8988T (cell line): ENCODE results near the gene MYO7A.

Experiments
- DNase-seq: peaks from one replicate; pipeline ENCODE4 v3.0.0; 2011

The MYO7A gene

DNA sequence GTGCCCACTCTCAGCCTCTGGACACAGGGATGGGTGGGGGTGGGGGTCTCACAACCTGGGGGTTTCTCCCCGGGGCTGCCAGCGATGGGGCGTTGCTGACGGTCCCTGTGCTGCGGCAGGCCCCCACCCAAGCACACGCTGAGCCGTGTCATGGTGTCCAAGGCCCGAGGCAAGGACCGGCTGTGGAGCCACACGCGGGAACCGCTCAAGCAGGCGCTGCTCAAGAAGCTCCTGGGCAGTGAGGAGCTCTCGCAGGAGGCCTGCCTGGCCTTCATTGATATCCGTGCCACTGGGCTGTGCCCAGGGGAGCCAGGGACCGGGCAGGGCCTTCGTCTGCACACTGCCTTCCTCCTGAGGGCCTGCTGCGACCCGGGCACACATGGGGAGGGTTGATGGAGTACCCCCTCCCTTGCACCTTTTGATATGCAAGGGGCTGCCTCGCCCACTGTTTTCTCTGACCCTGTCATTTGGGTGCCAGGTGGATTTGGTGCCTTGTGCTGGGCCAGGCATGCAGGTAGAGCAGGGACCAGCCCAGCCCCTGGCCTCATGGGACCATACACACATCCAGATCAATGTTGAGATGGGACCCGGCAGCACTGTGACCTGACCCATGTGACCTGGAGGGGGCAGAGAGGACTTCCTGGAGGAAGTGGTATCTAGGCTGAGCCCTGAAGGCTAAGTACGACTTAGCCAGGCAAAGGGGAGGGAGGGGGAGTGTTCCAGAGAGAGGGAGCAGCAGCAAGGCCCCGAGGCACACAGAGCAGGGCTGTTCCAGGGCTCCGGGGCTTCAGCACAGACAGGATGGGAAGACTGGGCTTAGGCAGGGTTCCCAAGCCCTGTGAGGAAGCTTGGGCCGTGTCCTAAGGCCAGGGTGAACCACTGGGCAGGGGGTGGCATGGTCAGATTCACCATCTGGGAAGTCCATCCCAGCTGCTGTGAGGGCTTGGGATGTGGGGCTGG is 75.2 kb downstream of the MYO7A start:
- DNase-seq, result no peak

DNA sequence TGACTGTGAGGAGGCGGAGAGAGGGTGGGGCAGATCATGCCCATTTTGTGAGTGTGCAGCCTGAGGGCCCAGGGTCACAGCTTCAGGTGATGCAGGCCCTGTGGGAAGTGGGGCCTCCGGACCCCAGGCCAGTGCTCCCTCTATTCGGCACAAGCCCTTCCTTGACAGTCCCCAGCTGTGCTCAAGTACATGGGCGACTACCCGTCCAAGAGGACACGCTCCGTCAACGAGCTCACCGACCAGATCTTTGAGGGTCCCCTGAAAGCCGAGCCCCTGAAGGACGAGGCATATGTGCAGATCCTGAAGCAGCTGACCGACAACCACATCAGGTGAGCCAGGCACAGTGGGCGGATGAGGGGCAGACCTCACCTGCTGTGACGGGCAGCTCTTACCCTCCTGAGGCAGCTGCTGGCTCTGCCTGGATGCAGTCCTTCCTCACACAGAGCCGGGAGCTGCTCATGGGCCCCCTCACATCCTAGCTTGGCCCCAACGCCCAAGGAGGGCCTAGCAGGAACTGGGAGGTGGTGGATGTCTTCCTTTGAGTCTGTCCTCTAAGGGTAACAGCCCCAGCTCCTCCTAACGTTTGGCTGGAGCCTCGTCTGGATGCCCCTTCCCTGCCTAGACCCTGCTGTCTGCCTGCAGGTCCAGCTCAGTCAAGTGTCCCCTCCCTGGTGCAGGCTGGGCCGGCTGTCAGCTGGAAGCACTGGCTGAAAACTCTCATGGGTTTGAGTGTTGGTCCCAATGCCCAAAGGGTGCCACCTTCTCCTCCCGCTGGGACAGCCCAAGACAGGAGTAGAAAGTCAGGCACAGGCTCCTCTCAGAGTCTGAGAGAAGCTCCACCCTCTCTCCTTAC is 76.1 kb downstream of the MYO7A start:
- no peak for DNase-seq

DNA sequence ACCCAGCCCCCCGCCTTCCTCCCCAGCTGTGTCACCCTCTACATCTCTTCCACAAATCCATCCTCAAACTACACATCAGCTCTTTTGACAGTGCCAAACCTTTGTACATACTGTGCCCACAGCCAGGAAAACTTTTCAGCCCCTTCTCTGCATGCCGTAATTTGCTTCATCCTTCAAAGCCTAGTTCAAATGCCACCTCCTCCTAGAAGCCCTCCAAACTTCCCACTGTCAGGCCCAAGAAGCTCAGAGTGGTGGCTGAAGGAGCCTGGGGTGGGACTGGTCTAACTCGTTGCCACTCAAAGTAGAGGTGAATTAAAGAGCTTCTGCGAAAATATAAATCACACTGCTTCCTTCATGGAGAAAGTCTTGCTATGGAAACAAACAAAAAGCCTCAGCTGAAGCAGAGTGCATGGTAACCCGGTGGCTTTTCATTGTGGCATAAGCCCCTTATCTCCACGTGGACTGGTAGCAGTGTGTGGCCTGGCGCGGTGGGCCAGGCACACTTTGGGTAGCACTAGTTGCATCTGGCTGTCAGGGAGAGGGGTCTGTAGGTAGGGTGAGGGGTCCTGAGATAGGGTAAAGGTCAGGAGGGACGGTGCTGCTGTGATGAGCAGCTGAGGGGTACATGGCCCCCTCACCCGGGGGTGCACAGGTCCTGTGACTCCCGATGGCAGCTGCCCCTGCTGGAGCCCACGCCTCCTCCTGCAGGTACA is 76.9 kb downstream of the MYO7A start:
- DNase-seq, result peak; percentile 10

DNA sequence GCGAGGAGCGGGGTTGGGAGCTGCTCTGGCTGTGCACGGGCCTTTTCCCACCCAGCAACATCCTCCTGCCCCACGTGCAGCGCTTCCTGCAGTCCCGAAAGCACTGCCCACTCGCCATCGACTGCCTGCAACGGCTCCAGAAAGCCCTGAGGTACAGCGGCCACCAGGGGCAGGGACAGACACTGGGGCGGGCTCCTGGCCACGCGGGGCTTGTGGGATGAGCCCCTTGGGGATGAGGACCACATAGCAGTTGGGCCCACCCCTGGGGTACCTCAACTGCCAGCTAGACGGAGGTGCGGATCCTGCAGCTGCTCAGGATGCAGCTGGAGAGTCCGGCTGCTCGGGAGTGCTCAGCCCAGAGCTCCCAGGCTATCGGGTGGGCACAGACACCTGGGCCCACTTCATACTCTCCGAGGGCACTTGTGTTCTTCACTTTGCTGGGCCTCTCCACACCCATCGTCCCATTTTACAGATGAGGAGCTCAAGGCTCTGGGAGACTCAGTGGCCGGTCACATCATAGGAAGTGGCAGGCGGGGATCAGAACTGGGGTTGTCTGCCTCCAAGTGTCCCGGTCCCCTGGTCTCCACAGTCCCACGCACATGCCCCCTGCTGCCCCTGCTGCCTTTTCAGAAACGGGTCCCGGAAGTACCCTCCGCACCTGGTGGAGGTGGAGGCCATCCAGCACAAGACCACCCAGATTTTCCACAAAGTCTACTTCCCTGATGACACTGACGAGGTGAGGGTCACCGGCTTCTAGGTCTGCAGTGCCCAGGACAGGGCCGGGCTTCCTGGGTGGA is 77.6 kb downstream of the MYO7A start:
- peak; percentile 16 for DNase-seq

DNA sequence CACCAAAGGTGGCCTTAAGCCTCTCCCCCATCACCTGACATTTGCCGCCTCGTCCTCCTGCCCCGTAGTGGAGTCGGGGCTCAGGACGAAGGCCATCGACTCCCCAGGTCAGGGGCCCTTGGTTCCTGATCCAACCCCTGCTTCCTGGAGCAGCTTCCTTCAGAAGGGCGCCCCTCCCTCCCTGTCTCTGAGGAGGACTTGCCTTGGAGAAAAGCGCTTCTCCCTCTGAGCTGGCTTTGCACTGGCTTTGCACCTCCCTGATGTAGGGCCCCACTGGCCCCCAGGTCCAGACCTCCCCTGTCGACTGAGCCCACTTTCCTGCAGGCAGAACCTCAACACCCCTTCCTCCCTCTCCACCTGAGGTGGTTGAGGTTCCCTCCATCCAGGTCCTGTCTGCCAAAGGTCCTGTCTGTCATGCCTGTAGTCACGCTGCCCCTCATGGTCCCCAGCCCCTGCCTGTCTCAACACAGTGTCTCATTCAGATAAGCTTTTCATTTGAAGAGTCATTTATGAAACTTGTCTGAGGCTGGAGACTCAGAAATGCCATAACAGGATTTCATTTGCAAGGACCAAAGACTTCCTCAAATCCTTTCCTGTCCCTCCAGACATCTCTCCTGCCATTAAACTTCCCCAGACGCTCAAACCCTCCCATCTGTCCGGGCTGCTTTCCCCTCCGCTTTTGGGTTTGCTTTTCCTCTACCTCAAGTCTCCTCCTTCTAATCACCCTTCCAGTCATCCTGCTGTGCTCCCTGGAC is 78.4 kb downstream of the MYO7A start:
- DNase-seq, result no peak

DNA sequence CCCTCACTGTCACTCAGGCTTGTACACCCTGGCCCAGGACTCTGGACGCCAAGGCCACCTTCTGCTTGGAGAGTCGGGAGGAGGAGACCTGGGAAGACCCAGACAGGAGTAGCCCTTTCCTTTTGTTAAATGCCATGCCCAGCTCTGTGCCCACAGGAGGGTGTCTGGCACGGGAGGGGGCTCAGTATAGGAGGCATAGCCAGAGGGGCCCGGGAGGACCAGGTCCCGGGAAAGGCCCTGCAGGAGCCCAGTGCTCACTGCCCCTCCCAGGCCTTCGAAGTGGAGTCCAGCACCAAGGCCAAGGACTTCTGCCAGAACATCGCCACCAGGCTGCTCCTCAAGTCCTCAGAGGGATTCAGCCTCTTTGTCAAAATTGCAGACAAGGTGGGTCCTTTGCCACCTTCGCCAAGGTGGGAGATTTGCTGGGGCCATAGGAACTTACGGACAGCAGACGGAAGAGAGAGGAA is 79.0 kb downstream of the MYO7A start:
- DNase-seq, result peak; percentile 12

DNA sequence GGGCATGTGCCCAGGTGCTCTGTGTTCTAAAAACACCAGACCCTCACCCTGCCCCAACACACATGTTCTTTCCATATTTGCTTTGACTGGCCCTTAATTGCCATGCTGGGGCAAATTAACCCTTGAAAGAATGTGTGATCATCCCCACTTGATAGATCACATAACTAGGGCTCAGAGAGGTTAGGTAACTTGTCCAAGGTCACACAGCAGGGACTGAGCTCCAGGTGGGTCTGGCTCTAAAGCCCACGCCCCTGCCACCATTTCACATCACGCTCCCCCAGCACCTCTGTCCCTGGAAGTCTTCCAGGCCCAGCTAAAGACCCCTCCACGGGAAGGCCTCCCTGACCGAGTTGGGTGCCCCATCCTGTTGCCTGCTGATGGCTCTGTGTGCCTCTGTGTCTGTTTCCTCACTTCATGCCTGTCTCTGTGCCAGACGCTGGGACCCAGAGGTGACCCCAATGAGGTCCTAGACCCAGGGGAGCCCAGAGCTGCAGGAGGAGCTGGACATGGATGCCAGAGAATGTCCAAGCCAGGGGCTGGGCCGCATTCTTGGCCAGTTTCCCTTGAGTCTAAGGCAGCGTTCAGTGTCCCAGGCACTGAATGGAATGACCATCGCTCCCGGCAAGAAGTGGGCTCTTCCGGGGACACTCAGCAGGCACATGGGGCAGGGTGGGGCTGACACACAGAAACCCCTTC is 79.7 kb downstream of the MYO7A start:
- DNase-seq, result peak; percentile 14

DNA sequence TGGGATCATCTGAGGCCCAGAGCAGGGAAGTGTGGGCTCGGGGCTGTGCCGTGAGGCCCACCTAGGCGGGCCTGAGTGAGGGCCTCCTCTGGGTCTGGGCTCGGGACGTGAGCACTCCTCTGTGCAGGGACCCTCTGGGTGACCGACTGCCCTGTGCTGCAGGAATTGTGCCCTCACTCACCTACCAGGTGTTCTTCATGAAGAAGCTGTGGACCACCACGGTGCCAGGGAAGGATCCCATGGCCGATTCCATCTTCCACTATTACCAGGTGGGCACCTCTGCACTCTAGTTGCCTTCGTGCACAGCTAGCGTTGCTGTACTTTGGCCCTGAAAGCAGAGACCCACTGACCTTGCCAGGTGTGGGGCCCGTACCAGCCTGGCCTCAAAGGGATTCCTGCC is 80.5 kb downstream of the MYO7A start:
- no peak for DNase-seq

DNA sequence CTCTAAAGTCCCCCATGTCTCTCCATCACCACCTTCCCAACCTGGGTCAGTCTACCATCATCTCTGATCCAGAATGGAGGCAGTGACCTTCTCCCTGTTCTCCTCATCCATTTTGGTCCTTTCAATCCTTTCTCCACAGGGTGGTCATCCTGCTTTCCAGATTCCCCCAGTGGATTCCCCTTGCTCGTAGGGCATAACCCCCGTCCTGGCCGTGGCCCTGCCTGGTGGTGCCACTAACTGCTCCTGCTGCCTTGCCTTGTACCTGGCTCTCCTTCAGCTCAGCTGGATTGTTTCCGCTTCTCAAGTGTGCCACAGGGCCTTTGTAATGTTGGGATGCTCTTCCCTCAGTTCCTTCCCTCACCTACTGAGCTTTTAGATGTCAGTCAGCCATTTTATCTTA is 81.6 kb downstream of the MYO7A start:
- DNase-seq, result no peak

DNA sequence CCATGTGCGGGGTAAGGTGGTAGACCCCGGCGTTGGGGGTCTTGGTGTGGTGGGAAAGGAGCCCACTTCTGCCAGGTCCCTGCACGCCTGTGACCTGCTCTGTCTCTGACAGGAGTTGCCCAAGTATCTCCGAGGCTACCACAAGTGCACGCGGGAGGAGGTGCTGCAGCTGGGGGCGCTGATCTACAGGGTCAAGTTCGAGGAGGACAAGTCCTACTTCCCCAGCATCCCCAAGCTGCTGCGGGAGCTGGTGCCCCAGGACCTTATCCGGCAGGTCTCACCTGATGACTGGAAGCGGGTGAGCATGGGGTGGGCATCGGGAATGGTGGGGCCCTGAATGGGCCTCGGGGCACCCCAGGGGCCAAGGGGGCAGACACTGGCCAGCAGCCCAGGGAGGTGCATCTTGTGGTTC is 83.0 kb downstream of the MYO7A start:
- DNase-seq, result peak; percentile 14

DNA sequence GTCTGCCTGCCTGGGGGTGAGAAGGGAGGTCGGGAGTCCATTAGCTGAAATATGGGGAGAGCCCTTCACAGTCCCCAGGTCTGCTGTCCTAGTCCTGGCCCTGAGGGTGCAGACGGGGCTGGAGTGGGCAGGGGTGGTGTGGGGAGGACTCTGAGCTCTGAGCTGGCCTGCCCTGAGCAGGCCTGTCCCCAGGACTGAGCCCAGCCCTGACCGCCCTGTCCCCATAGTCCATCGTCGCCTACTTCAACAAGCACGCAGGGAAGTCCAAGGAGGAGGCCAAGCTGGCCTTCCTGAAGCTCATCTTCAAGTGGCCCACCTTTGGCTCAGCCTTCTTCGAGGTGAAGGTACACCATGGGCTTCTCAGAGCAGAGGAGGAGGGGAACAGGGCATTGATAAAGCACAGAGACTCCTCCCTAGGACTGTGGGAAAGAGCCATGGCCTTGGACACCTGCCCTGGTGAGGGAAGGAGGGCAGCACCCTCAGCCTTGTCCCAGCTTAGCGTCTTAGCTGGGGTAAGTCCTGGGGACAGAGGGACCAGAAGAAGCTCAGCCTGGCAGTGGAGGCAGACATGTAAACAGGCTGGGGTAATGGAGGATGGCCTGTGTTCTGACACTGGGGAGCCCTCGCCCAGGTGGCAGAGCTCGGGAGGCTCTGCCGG is 83.7 kb downstream of the MYO7A start:
- peak; percentile 10 for DNase-seq

DNA sequence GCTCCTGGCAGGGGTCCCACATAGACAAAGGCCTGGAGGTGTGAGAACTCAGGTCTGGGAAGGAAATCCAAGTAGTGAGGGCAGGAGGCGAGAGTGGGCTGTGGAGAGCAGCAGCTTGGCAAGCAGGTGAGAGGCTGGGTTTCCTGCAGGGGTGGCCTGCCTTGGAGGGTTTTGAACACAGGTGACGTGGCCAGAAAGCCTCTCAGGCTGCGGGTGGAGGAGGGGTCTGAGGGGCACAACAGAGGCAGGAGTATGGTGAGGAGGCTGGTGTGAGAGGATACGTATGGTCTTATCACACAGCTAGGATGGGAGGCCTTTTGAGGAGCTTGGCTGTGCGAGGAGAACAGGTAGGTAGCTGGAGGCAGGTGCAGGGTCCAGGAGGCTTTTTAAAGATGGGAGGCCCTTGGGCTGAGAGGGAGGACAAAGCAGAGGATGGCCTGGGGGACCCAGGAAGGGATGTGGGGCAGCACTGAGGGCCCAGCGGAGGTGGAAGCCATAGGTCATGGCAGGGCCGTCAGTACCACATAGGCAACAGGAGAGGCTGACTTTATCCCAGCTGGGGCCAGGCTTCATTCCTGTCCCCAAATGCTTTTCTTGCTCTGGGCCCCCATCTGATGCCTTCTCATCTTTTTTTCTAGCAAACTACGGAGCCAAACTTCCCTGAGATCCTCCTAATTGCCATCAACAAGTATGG is 84.4 kb downstream of the MYO7A start:
- DNase-seq, result peak; percentile 16

DNA sequence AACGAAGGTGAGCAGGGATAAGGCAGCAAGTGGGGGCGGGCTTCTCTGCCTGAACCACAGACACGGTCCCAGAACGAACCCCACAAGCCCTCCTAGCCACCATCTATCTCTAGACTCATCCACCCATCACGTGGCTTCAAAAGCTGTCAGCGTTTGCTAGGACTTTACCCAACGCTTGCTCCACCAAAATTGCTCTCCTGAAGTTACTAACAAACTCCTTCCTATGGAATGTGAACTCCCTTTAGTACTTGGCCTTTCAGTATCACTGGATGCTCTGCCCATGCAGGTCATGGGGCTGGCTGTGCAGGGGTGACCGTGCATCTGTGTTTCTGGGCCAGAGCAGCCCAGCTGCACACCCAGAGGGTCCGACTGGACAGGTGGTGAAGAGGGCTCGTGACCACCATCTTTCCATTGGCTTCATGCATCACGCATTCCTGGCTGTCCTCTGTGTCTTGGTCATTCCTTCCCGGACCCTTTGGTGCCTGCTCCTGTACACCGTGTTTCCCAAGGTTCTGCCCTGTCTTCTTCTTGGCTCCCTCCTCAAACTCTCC is 85.1 kb downstream of the MYO7A start:
- DNase-seq, result no peak

DNA sequence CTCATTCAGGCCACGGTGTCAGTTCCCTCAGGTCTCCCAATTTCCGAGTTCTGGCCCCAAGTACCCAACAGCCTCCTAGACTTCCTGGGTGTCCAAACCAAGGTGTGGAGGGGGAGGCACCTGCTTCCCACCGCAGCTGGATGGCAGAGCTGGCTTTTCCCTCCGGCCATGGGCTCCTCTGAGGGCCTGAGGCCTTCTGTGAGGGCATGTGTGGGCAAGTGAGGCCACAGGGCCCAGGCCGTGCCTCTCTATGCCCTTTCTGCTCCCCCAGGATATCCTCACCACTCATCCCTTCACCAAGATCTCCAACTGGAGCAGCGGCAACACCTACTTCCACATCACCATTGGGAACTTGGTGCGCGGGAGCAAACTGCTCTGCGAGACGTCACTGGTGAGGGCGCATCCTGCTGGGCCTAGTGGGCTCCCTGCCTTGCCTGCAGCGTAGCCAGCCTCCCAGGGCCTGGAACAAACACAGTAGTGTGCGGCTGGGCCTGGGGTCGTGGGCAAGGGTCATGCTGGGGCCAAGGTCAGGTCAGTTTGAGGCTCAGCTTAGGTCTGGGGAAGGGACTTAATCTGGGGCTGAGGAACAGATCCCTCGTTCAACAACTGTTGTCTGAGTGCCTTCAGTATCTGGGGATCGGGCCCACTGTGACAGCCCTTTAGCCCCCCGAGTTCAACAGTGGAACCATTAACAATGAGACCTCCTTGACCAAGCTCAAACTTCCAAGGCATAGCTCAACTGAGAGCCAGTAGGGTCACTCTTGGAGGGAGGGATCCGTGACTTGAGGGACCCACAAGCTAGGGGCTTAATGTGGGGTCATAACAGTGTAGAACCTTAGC is 85.8 kb downstream of the MYO7A start:
- DNase-seq, result no peak

DNA sequence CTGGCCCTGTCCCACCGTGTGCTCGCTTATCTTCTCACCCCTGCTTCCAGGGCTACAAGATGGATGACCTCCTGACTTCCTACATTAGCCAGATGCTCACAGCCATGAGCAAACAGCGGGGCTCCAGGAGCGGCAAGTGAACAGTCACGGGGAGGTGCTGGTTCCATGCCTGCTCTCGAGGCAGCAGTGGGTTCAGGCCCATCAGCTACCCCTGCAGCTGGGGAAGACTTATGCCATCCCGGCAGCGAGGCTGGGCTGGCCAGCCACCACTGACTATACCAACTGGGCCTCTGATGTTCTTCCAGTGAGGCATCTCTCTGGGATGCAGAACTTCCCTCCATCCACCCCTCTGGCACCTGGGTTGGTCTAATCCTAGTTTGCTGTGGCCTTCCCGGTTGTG is 86.5 kb downstream of the MYO7A start:
- no peak for DNase-seq

DNA sequence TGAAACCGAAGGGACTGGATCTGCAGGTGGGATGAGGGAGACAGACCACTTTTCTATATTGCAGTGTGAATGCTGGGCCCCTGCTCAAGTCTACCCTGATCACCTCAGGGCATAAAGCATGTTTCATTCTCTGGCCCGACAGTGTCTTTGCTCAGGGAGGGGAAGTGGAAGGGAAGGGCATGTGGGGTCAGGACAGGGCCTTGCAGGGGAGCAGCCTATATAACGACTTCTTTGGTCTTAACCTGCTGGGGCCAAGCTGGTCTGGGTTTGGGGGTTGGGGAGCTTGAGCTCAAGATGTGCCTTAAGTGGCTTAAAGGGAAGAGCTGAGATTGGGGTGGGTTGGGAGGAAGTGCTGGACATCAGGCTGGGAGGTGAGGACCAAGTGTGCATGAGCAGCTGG is 87.1 kb downstream of the MYO7A start:
- no peak for DNase-seq

DNA sequence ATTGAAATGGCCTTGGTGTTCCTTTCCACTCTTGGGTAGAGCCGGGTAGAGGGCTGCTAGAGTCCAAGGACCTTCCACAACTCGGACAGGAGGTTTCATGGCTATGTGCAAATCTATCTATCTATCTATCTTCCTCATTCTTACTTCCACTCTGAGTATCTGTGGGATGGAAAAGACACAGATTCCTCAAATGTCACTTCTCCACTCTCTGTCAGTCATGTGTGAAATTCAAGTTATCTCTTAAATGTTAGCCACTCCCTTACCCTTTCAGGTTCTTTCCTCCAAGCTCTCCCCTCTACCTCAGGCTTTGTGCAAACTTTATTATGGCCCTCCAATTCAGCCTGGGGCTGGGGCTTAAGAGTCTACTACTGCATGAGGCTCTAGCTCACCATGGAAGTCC is 89.1 kb downstream of the MYO7A start:
- DNase-seq, result no peak

DNA sequence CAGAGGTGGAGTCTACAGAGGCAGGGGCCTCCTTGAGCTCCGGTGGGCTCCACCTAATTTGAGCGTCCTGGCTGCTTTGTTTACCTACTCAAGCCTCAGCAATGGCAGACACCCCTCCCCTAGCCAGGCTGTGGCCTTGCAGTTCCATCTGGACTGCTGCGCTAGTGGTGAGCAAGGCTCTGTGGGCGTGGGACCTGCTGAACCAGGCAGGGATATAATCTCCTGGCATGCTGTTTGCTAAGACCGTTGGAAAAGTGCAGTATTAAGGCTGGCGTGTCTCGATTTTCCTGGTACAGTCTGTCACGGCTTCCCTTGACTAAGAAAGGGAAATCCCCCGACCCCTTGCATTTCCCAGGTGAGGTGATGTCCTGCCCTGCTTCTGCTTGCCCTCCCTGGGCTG is 95.8 kb downstream of the MYO7A start:
- no peak for DNase-seq
